ENCODE results near the gene MAD1L1.

MAD1L1 gene

DNA sequence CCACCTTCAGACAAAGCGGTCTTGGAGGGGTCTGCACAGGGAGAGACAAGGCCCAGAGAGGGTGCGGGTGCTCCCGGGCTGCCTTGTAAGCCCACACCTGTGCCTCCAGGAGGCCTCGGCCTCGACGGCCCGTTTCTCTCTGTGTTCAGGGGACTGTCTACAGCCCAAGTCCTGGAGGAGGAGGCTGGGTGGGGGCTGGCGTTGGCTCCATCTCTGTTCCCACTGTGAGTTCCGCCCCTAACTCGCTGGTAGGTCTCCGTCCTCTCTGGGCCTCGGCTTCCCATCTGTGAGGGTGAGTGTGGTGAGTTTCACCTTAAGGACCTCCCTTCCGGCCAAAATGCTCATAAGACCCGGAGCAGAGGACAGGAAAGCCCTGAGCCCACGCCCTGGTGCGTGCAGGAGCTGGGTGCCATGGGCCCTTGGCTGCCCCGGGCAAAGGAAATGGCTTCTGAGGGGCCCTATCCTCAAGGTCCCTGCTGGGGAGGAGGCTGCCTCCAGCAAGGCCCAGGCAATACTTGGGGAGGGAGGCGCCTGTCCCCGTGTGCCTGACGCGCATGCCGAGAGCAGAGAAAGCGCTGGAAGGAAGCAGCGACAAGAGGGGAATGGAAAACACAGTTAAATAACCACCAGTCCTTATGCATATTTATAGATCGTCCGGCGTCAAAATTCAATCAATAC is 285.8 kb downstream of the MAD1L1 start:
- WGBS, result 94% methylated on average over 27 of the region's 27 CpGs
- H3K4me1 ChIP-seq (ENCODE audit: insufficient read depth, low read length), result peaks cover 6% of the 10 kb centered on the region; the same call in 1 of the 2 replicates
- no peaks in the 10 kb centered on the region for H3K27me3 ChIP-seq (ENCODE audit: insufficient read depth, low read length)
- no peak overlapping the region for H3K4me3 ChIP-seq (ENCODE audit: low read length)
- H3K9ac ChIP-seq (ENCODE audit: low read depth, low read length), result peak overlapping the region; percentile 25; the same call in 1 of the 2 replicates
- no peaks in the 10 kb centered on the region for H3K9me3 ChIP-seq (ENCODE audit: insufficient read depth, low read depth, low read length)
- H3K27ac ChIP-seq (ENCODE audit: low read depth, low read length), result no peak overlapping the region
- no peaks in the 10 kb centered on the region for H3K36me3 ChIP-seq (ENCODE audit: insufficient read depth, low read length)

DNA sequence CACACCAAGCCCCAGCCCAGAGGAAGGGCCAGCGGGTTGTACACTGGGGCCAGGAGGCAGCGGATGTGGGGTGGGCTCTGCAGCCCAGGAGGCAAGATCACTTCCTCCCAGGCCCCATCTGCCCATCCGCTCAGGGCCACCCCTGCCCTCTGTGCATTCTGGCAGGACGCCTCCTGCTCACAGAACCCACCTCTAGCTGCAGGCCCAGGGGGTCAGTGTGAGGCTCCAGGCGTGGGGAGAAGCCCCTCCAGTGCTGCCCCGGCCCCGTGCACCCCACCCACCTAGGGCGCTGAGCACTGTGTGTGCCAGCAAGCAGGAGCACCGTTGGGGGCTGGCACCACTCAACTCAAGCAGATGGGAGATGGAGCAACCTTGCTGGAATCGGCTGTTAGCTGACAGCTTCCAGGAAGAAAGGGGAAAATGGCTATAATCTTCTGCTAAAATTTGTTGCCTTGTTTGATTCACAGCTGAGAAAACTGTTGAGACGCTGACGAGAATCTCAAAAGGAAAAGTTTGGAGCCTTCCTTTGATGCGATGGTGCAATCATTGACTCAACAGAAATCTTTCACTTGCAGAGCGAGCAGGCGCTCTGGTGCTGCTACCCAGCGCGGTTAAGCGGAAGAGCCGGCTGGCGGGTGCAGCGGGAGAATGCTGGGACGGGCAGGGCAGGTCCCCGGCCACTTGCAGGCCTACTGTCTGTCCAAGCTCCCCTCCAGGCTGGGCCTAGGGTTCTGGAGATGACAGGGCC is 286.5 kb downstream of the MAD1L1 start:
- Histone ChIP-seq H3K36me3 (ENCODE audit: insufficient read depth, low read length) (no peaks in the 10 kb centered on the region), H3K27me3 (ENCODE audit: insufficient read depth, low read length) (no peaks in the 10 kb centered on the region), H3K27ac (ENCODE audit: low read depth, low read length) (no peak overlapping the region), H3K9me3 (ENCODE audit: insufficient read depth, low read depth, low read length) (no peaks in the 10 kb centered on the region), H3K9ac (ENCODE audit: low read depth, low read length) (peak overlapping the region; percentile 25; the same call in 1 of the 2 replicates), H3K4me1 (ENCODE audit: insufficient read depth, low read length) (peaks cover 6% of the 10 kb centered on the region; the same call in 1 of the 2 replicates), H3K4me3 (ENCODE audit: low read length) (no peak overlapping the region)
- 95% methylated on average over 23 of the region's 23 CpGs for WGBS

DNA sequence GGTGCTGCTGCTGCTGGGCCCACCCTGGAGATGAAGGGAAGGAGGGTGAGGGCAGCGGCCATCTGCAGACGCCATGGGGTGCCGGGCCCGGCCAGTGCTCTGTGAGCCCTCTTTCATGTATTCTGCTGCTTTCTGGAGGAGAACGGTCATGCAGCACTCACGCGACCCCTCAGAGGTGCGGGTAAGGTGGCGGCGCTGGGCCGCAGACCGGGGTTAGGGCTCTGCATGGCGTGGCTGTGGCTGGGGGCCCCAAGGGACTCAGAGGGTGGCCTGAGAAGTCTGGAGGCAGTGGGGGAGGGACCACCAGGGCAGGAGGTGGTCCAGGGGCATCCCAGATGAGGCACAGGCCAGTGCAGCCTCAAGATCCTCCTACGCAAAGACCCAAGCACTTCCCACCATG is 287.2 kb downstream of the MAD1L1 start:
- H3K9ac ChIP-seq (ENCODE audit: low read depth, low read length), result no peak overlapping the region
- no peaks in the 10 kb centered on the region for H3K36me3 ChIP-seq (ENCODE audit: insufficient read depth, low read length)
- H3K27me3 ChIP-seq (ENCODE audit: insufficient read depth, low read length), result no peaks in the 10 kb centered on the region
- no peak overlapping the region for H3K4me3 ChIP-seq (ENCODE audit: low read length)
- no peaks in the 10 kb centered on the region for H3K9me3 ChIP-seq (ENCODE audit: insufficient read depth, low read depth, low read length)
- H3K27ac ChIP-seq (ENCODE audit: low read depth, low read length), result no peak overlapping the region
- 86% methylated on average over 14 of the region's 14 CpGs for WGBS
- H3K4me1 ChIP-seq (ENCODE audit: insufficient read depth, low read length), result peaks cover 6% of the 10 kb centered on the region; the same call in 1 of the 2 replicates

DNA sequence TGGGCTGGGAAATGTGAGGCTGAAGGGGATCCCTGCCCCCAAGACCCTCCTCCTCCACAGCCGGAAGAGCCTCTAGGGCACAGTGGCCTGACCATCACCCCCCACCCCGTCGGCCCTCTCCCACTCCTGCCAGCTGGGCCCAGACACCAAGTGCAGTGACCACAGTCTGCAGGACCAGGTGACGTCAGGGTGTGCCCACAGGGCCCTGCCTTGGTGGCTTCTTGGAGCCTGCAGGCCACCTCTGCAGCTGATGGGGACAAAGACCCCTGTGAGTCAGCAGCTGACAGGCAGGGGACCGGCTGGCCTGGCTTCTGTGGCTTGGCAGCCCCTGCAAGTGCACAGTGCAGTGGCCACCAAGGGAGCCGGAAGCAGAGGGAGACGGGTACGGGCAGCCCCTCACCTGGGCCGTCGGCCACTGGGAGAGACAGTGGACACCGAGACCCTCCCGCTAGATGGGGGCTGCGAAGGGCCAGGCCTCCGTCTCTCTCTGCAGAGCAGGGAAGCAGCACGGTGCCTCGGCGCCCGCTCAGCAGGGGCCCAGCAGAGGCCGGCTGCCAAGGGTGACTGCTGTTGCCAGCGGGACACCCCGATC is 288.0 kb downstream of the MAD1L1 start:
- Histone ChIP-seq H3K27ac (ENCODE audit: low read depth, low read length) (peak overlapping the region; percentile 35; the same call in 1 of the 2 replicates), H3K27me3 (ENCODE audit: insufficient read depth, low read length) (no peaks in the 10 kb centered on the region), H3K4me1 (ENCODE audit: insufficient read depth, low read length) (peaks cover 6% of the 10 kb centered on the region; the same call in 1 of the 2 replicates), H3K9me3 (ENCODE audit: insufficient read depth, low read depth, low read length) (no peaks in the 10 kb centered on the region), H3K9ac (ENCODE audit: low read depth, low read length) (no peak overlapping the region; the same call in 1 of the 2 replicates), H3K4me3 (ENCODE audit: low read length) (no peak overlapping the region), H3K36me3 (ENCODE audit: insufficient read depth, low read length) (no peaks in the 10 kb centered on the region)
- 91% methylated on average over 21 of the region's 21 CpGs for WGBS

DNA sequence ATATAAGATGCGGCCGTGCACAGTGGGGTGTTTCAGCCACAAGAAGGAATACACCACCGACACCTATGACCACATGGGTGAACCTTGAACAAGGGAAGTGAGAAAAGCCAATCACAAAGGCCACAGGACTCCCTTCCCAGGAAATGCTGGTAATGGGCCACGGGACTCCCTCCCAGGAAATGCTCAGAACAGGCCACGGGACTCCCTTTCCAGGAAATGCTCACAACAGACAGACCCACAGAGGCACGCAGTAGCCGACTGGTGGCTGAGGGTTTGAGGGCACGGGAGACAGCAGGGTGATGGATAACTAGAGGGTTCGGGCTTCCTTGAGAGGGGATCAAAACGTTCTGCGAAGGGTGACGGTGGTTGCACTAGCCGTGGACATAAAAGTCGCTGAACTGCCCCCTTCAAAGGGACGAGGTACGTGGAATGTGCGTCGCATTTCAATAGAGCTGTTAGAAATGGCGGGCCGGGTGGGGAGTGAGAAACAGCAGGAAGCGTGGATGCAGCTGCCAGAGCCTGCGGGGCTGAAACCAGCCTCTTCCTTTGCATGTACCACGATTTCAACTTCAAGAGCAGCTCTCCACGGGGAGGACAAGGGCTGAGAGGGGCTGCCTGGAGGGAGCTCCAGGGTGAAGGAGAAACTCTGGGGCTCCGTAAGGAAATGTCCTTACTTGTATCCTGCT is 288.7 kb downstream of the MAD1L1 start:
- H3K4me1 ChIP-seq (ENCODE audit: insufficient read depth, low read length), result peaks cover 6% of the 10 kb centered on the region; the same call in 1 of the 2 replicates
- peak overlapping the region; percentile 41; the same call in 1 of the 2 replicates for H3K27ac ChIP-seq (ENCODE audit: low read depth, low read length)
- no peaks in the 10 kb centered on the region for H3K27me3 ChIP-seq (ENCODE audit: insufficient read depth, low read length)
- no peak overlapping the region; the same call in 1 of the 2 replicates for H3K9ac ChIP-seq (ENCODE audit: low read depth, low read length)
- no peak overlapping the region for H3K4me3 ChIP-seq (ENCODE audit: low read length)
- H3K36me3 ChIP-seq (ENCODE audit: insufficient read depth, low read length), result no peaks in the 10 kb centered on the region
- H3K9me3 ChIP-seq (ENCODE audit: insufficient read depth, low read depth, low read length), result no peaks in the 10 kb centered on the region
- 55% methylated on average over 24 of the region's 25 CpGs for WGBS

DNA sequence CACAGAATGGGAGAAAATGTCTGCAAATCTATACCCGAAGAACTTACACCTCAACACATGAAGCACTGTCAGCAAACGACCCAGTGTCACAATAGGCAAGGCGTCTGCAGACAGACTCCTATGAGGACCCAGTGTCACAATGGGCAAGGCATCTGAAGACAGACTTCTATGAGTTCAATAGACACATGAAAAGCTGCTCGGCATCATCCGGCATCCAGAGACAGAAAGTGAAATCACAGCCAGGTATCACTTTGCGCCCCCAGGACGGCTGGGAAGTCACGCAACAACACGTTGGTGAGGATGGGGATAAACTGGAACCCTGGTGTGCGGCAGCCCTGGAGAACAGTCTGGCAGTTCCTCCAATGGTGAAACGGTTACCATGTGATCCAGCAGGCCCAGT is 289.4 kb downstream of the MAD1L1 start:
- Histone ChIP-seq H3K9me3 (ENCODE audit: insufficient read depth, low read depth, low read length) (peaks cover 3% of the 10 kb centered on the region), H3K27ac (ENCODE audit: low read depth, low read length) (no peak overlapping the region; the same call in 1 of the 2 replicates), H3K4me1 (ENCODE audit: insufficient read depth, low read length) (peaks cover 6% of the 10 kb centered on the region; the same call in 1 of the 2 replicates), H3K36me3 (ENCODE audit: insufficient read depth, low read length) (no peaks in the 10 kb centered on the region), H3K4me3 (ENCODE audit: low read length) (no peak overlapping the region), H3K9ac (ENCODE audit: low read depth, low read length) (no peak overlapping the region), H3K27me3 (ENCODE audit: insufficient read depth, low read length) (no peaks in the 10 kb centered on the region)
- 86% methylated on average over 11 of the region's 11 CpGs for WGBS

DNA sequence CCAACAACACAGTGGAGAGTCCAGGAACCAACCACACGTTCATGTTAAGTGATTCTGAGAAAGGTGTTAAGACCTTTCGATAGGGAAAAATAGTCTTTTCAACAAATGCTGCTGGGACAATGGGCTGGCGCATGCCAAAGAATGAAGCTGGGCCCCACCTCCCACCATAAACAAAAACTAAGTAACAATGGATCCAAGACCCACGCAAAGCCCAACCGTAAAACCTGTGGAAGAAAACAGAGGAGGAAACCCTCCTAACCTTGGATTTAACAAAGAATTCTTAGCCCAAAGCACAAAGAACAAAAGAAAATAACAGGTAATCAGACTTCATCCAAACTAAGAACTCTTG is 289.8 kb downstream of the MAD1L1 start:
- H3K4me3 ChIP-seq (ENCODE audit: low read length), result no peak overlapping the region
- peak overlapping the region; percentile 16; the same call in 1 of the 2 replicates for H3K27ac ChIP-seq (ENCODE audit: low read depth, low read length)
- H3K27me3 ChIP-seq (ENCODE audit: insufficient read depth, low read length), result no peaks in the 10 kb centered on the region
- no peaks in the 10 kb centered on the region for H3K36me3 ChIP-seq (ENCODE audit: insufficient read depth, low read length)
- peaks cover 6% of the 10 kb centered on the region; the same call in 1 of the 2 replicates for H3K4me1 ChIP-seq (ENCODE audit: insufficient read depth, low read length)
- 75% methylated on average over 5 of the region's 5 CpGs for WGBS
- peaks cover 6% of the 10 kb centered on the region for H3K9me3 ChIP-seq (ENCODE audit: insufficient read depth, low read depth, low read length)
- no peak overlapping the region for H3K9ac ChIP-seq (ENCODE audit: low read depth, low read length)

DNA sequence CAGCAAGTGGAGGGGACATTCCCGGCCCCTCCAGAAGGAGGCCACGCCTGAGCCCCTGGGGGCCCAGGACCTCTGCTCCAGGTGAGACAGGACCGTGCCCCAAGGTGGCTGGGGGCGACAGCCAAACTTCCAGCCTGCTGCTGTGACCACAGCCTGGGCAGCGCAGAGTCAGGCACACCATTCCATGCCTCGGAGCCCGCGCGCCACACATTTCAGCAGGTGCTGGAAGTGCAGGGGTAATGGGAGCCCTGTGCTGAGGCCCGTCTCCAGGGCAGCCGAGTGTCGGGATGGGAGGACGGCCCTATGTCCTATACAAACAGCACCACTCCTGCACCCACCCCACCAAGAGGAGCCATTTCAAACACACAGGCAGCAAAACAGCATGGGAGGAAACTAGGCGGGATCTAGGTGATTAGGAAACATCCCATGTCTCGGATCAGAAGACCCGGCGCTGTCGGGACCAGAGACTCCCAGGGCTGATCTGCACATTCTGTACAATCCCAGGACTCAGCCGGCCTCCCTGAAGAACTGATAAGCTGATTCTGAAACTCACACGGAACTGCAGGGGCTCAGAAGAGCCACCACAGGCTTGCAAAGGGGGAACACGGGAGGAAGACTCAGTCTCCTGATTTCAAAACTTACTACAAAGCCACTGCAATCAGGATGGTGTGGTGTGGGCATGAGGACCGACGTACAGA is 290.4 kb downstream of the MAD1L1 start:
- no peak overlapping the region for H3K9ac ChIP-seq (ENCODE audit: low read depth, low read length)

DNA sequence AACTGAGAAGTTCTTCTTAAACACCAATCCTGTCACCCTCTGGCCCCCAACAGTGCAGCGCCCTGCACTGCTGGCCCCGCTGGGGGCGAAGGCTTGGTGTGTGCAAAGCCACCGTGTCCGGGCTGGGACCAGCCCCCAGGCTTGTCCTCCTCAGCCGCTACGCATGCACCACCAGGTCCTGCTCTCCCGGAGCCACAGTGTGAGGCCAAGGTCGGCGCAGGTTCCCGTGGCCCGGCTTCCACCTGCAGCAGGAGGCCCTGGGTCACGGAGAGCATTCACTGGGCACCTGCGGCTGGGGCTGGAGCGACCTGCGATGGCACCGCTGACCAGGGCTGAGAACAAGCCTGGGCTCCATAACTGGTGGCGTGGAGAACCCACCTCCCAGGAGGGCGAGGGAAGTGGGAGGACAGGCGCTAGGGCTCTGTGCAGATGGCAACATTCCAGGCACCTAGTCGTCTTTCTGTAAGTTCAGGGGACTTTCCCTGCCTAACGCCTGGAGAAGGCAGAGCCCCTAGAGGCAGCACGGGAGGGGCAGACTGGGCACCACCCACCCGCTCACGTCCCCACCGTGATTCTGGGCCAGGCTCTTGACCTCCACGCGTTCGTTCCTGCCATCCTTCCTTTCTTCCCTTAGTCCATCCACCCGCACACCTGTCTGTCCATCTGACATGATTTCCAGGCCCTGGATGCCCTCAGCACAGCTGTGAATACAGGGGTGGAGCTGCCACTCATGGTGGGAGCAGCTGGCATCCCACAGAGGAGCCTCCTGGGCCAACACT is 291.1 kb downstream of the MAD1L1 start:
- no peak overlapping the region for H3K9ac ChIP-seq (ENCODE audit: low read depth, low read length)
- 92% methylated on average over 30 of the region's 30 CpGs for WGBS
- no peaks in the 10 kb centered on the region for H3K36me3 ChIP-seq (ENCODE audit: insufficient read depth, low read length)
- H3K27me3 ChIP-seq (ENCODE audit: insufficient read depth, low read length), result no peaks in the 10 kb centered on the region
- peaks cover 6% of the 10 kb centered on the region; the same call in 1 of the 2 replicates for H3K4me1 ChIP-seq (ENCODE audit: insufficient read depth, low read length)
- no peak overlapping the region for H3K27ac ChIP-seq (ENCODE audit: low read depth, low read length)
- peaks cover 6% of the 10 kb centered on the region for H3K9me3 ChIP-seq (ENCODE audit: insufficient read depth, low read depth, low read length)
- H3K4me3 ChIP-seq (ENCODE audit: low read length), result no peak overlapping the region

More for the DNA sequence above, 290.4 kb downstream of the MAD1L1 start:
- Histone ChIP-seq H3K9me3 (ENCODE audit: insufficient read depth, low read depth, low read length) (peaks cover 6% of the 10 kb centered on the region), H3K27me3 (ENCODE audit: insufficient read depth, low read length) (no peaks in the 10 kb centered on the region), H3K4me1 (ENCODE audit: insufficient read depth, low read length) (peaks cover 6% of the 10 kb centered on the region; the same call in 1 of the 2 replicates), H3K27ac (ENCODE audit: low read depth, low read length) (peak overlapping the region; percentile 16; the same call in 1 of the 2 replicates), H3K36me3 (ENCODE audit: insufficient read depth, low read length) (no peaks in the 10 kb centered on the region), H3K4me3 (ENCODE audit: low read length) (no peak overlapping the region)
- WGBS, result 88% methylated on average over 23 of the region's 23 CpGs

DNA sequence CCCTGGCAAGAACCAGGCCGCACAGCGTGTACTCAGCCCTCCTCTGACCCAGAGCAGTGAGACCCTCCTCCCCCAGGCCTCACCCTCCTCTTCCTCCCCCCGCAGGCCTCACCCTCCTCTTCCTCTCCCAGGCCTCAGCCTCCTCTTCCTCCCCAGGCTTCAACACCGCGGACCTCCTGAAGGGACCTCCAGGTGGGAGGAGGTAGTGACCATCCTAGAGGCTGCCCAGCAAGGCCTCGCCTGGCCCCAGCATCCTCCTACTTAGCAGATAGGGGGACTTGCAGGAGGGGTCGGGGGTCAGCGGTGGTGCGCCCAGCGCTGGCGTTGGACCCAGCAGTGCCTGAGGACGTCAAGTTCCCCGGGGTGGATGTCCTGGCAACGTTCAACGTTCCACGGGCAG is 291.9 kb downstream of the MAD1L1 start:
- 93% methylated on average over 16 of the region's 16 CpGs for WGBS
- Histone ChIP-seq H3K4me1 (ENCODE audit: insufficient read depth, low read length) (peaks cover 6% of the 10 kb centered on the region; the same call in 1 of the 2 replicates), H3K27ac (ENCODE audit: low read depth, low read length) (no peak overlapping the region), H3K9me3 (ENCODE audit: insufficient read depth, low read depth, low read length) (peaks cover 6% of the 10 kb centered on the region), H3K36me3 (ENCODE audit: insufficient read depth, low read length) (no peaks in the 10 kb centered on the region), H3K27me3 (ENCODE audit: insufficient read depth, low read length) (no peaks in the 10 kb centered on the region), H3K9ac (ENCODE audit: low read depth, low read length) (no peak overlapping the region), H3K4me3 (ENCODE audit: low read length) (no peak overlapping the region)

All from HUES64 (cell line).